ENCODE data around the gene ELL. TPM values are rescaled to one million over a fixed set of nuclear protein-coding genes. Genes with fewer than 3 reads are reported as not detected.
A peak's percentile ranks its signal among the peaks of the same experiment; 100 is the strongest.

ELL gene
- total and polyA plus RNA-seq, 3 donors from 2014 or later: 48.0 to 76.1 (median 75.8) TPM

DNA sequence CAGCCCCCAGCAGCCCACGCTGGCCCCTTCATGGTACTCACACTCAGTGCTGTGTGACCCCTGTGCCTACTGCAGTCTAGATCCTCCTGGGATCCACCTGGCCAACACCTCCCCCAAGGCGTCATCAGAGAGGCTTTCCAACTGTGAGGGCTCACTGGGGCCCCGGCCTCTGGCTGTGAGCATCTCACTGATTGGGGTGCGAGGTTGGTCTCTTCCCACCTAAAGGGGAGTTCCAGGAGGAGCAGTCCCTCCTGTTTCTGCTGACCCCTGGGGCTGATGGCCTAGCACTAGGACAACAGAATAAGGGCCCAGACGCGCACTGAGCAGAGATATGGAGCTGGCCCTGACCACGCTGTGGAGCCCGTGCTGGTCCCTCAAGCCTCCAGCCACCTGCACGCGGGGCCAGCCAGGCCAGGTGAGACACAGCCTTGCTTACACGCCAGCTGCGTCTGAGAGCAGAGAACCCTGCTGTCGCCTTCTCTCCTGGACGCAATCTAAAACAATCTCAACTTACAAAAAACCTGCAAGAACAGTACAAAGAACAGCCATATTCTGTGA lies 32.2 kb downstream of the ELL start:
- Histone ChIP-seq H3K27ac (peak overlapping the region; percentile 29 to 41), H3K4me1 (peaks cover 94% of the 10 kb centered on the region), H3K9me3 (no peaks in the 10 kb centered on the region), H3K36me3 (ENCODE audit: low read depth, missing control alignments) (no peaks in the 10 kb centered on the region), H3K4me3 (no peak overlapping the region), H3K27me3 (no peaks in the 10 kb centered on the region)
- intact Hi-C loops (cut with DNase I; ENCODE audit: low total_unique reads): no loop called here
- WGBS, 2 donors: 78 to 100% methylated on average over 3 to 14 of the region's 14 CpGs
- DNase-seq: no peak
- TF ChIP-seq POLR2A (IDR thresholded peaks at IDR 0.05): no peak
- TF ChIP-seq, protein P1, sequence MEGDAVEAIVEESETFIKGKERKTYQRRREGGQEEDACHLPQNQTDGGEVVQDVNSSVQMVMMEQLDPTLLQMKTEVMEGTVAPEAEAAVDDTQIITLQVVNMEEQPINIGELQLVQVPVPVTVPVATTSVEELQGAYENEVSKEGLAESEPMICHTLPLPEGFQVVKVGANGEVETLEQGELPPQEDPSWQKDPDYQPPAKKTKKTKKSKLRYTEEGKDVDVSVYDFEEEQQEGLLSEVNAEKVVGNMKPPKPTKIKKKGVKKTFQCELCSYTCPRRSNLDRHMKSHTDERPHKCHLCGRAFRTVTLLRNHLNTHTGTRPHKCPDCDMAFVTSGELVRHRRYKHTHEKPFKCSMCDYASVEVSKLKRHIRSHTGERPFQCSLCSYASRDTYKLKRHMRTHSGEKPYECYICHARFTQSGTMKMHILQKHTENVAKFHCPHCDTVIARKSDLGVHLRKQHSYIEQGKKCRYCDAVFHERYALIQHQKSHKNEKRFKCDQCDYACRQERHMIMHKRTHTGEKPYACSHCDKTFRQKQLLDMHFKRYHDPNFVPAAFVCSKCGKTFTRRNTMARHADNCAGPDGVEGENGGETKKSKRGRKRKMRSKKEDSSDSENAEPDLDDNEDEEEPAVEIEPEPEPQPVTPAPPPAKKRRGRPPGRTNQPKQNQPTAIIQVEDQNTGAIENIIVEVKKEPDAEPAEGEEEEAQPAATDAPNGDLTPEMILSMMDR (IDR thresholded peaks at IDR 0.05): no peak

GRCh38 chr19:18488838-18489626 lies 32.8 kb downstream of the ELL start:
- TF ChIP-seq, protein P1 (IDR thresholded peaks at IDR 0.05): no peak
- no peak for TF ChIP-seq POLR2A (IDR thresholded peaks at IDR 0.05)
- WGBS, 2 donors: 54 to 72% methylated on average over 14 to 22 of the region's 22 CpGs
- Histone ChIP-seq H3K27me3 (no peaks in the 10 kb centered on the region), H3K36me3 (ENCODE audit: low read depth, missing control alignments) (no peaks in the 10 kb centered on the region), H3K9me3 (no peaks in the 10 kb centered on the region), H3K4me3 (no peak overlapping the region), H3K27ac (peak overlapping the region; percentile 29 to 41), H3K4me1 (peaks cover 88% of the 10 kb centered on the region)
- peak; percentile 57 for DNase-seq
- intact Hi-C loops (cut with DNase I; ENCODE audit: low total_unique reads): no loop called here

DNA sequence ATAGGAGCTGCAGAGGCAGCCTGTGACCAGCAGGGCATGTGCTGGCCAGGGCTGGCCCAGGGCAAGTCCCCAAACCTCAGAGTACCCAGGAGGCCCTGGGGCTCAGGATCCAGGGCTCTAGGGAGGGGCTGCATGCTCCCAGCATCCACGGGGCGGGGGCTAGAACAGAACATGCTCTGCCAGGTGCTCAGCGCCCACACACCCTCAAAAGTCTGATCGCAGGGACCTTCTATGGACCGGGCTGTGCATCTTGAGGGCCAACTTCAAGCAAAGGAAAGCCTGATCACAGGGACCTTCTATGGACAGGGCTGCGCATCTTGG lies 33.5 kb downstream of the ELL start:
- DNase-seq: no peak
- no peaks in the 10 kb centered on the region for H3K36me3 ChIP-seq (ENCODE audit: low read depth, missing control alignments)
- TF ChIP-seq POLR2A (IDR thresholded peaks at IDR 0.05): no peak
- TF ChIP-seq, protein P1 (IDR thresholded peaks at IDR 0.05): peak in 2 of 3 experiments; percentile 7 to 19
- H3K27me3 ChIP-seq: no peaks in the 10 kb centered on the region
- H3K4me1 ChIP-seq: peaks cover 81% of the 10 kb centered on the region
- 88 to 100% methylated on average over 1 to 6 of the region's 6 CpGs for WGBS, 2 donors
- H3K27ac ChIP-seq: peak overlapping the region; percentile 25 to 29
- intact Hi-C loops (cut with DNase I; ENCODE audit: low total_unique reads): no loop called here
- no peak overlapping the region for H3K4me3 ChIP-seq
- no peaks in the 10 kb centered on the region for H3K9me3 ChIP-seq

DNA sequence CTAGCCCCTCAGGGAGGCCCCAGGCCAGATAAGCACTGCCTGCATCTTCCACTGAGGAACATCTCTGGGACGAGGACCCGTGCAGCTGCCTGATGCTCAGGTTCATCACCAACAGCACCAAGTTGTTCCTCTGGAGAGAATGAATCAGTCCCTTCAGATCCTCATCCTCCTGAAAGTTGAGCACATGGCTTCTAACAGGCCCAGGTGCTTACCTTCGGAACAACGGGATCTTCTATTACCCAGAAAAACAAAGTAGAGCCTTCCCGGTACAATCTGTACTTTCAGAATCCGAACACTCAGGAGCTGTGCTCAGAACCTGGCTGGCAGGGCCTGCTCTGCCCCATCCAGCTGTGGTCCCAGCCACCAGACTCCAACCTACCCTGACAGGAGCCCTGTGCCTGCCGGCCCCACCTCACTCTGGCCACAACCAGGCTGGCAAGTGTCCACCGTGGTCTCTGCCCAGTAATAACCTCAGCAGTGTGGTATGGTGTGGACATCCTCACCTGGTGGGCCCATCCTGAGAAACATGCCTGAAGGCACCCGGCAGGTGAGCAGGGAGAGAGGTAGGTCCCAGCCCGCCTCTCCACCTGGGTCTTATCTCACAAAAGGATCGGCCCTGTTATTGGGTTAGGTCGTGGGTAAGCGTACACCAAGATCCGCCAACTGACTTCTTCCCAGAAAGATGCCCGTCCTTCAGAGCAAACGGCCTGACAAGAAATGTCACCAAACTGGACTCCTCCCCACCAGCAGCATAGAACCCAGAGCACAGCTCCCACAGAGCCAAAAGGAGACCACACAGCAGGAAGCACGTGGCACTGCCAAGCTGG lies 34.1 kb downstream of the ELL start:
- Histone ChIP-seq H3K9me3 (no peaks in the 10 kb centered on the region), H3K27ac (peak overlapping the region; percentile 25 to 29), H3K27me3 (no peaks in the 10 kb centered on the region), H3K36me3 (ENCODE audit: low read depth, missing control alignments) (no peaks in the 10 kb centered on the region), H3K4me1 (peaks cover 75% of the 10 kb centered on the region), H3K4me3 (no peak overlapping the region)
- WGBS, 2 donors: 61 to 73% methylated on average over 12 to 17 of the region's 17 CpGs
- intact Hi-C loops (cut with DNase I; ENCODE audit: low total_unique reads): no loop called here
- TF ChIP-seq, protein P1 (IDR thresholded peaks at IDR 0.05): peak in 1 of 3 experiments; percentile 51
- no peak for TF ChIP-seq POLR2A (IDR thresholded peaks at IDR 0.05)
- DNase-seq: peak; percentile 74

Data from testis (tissue), 3 donors.